GM19467 (cell line): ENCODE results near the gene DNAH10.

Source experiments
- ATAC-seq: cut with Tn5 transposase; IDR thresholded peaks from one replicate; pipeline ENCODE4 v1.9.1; 2021; ENCODE audit warnings: mild to moderate bottlenecking, moderate library complexity; ENCODE audit not compliant: unreplicated experiment

Gene DNAH10

GRCh38 chr12:123743002-123743401 lies 19.1 kb upstream of the DNAH10 start:
- ATAC-seq, result no peak

GRCh38 chr12:123744836-123745235 lies 17.3 kb upstream of the DNAH10 start:
- ATAC-seq, result no peak

GRCh38 chr12:123747309-123747708 lies 14.8 kb upstream of the DNAH10 start:
- ATAC-seq, result no peak

DNA sequence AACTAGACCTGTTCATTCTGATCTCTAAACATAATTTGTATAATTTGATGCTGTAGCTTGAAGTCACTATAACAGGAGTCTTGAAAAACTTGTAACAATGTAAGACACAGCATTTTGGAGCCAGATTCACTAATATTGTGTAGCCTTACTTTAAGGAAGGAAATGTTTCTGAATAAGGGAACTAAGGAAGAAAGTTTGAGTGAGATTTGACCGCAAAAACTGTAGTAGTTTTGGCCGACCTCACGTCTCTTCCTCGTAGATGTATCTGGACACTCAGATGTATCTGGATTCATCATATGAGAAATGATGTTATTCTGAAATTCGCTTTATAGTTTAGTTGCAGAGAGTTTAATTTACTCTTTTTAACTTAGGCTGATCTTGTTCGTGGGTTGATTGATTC lies 13.9 kb upstream of the DNAH10 start:
- ATAC-seq, result no peak

GRCh38 chr12:123748661-123749060 lies 13.4 kb upstream of the DNAH10 start:
- ATAC-seq, result no peak

DNA sequence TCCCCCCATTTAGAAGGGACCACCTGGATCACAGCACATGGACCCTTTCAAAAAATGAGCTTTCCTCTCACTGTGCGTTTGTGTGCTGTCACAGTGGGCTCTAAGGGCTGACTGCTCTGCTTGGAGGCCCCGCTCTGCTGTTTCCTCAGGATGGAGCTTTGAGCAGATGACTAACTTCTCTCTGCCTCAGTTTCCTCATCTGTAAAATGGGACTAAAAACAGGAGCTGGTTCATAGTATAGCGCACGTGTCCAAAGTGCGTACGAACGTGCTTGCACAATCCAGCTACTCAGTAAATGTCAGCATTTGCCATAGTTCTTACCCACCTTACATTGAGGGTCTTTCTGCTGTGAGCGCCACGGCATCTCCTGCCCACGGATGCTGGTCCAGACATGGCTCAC lies 12.7 kb upstream of the DNAH10 start:
- ATAC-seq, result no peak

- ATAC-seq, result no peak
Observed at GRCh38 chr12:123750159-123750656, 11.9 kb upstream of the DNAH10 start.

DNA sequence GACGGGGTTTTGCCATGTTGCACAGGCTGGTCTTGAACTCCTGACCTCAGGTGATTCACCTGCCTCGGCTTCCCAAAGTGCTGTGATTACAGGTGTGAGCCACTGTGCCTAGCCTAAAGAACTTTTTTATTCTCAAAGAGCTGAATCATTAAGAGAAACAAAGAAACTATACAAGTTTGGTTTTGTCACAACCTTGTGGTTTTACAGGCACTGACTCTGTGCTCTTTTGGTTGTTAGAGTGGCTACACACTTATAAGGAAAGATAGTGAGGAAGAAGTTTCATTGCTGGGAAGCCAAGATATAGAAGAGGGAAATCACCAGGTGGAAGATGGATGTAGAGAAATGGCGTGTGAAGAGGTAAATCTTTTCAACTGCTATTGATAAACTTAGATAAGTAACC lies 10.1 kb upstream of the DNAH10 start:
- no peak for ATAC-seq

DNA sequence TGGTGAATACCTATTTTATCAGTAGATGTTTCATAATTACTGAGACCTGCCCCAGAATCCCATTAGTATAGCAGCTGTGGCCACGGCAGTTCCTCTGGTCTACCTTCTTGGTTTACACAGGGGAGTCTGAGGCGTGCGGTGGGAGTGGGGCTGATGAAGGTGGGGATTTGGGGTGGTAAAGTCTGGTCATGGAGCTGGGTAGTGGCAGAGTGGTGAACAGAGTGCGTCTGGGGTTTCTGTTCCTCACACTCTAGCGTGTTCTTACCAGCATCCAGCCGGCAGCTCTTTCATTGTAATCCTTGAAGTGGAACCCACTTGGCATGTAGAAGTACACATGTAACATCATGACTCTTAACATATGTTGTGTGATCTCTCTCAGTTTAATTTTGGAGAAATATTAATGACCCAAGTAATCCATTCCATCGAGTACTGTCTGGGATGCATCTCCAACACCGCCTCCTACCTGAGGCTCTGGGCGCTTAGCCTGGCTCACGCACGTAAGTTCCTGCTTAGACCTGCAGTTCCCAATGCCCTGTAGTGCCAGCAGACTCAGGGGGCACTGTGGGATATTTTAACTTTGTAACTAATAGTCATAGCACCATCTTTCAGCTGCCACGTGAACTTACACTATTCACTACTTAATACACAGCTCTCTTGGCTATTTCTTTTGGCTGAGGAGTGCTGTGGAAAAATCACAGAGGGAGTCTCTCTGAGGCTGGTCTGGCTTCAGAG lies 7.9 kb upstream of the DNAH10 start:
- no peak for ATAC-seq

- no peak for ATAC-seq
Observed at GRCh38 chr12:123757561-123757960, 4.5 kb upstream of the DNAH10 start.

DNA sequence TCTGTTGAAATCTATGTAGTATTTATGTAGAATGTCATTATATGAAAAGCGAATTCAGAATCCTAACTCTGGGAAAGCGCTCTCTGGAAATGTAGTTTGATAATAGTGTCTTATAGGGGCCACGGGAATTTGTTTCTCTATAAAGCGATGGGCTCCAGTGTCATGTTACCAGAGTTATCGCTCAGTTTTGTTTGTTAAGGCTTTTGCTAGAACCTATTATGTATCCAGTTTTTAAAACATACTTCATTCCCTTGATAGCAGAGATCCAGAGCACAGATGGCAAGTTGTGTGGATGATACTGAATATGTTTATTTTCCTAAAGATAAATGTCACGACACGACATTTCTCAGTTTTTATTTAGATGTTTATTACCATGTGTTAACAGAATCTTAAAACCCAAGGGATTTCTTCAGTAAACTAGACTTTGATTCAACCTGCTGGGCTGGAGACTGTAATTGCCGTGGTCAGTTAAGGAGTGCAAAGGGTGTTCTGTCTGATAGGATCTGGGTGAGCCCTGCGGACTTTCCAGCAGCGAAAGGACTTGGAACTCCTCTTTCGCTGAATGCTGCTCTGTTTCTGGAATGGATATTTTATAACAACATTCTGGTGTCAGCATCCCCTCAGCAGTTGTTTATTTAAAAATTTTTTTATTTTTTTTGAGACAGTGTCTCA lies 1.7 kb upstream of the DNAH10 start:
- no peak for ATAC-seq

- ATAC-seq, result no peak
Observed at GRCh38 chr12:123762715-123763052, 583 bp downstream of the DNAH10 start.

DNA sequence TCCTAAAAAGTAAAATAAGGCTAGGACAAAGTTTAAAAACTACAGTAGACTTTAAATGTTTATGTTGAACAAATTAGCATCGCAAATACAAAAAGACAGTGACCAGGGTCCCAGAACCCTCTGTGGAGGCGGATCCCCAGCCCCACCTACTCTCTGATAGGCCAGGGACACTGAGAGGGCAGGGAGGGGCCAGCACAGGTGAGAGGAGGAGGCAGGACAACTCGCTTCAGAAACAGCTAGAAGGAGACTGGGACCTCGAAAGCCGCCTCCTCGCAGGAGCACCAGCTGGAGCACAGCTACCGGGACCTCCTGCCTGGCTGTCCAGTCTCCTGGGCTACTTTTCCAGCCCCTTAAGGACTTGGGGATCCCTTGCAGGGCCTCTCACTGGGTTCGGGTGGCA lies 992 bp downstream of the DNAH10 start:
- no peak for ATAC-seq

DNA sequence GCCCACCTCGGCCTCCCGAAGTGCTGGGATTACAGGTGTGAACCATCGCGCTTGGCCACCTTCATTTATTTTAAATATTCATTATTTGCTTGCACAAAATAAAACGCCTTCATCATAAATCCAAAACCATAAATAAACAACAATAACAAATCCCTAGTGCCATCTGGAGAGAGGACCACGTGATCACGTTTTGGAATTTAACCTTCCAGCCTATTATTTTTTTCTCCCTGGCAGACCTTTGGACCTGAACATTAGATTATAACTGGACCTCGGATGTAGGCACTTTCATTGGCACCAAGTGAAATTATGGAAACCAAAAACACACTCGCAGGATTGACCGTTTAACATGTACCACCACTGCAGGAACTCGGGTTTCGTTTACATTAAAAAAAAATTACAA lies 2.0 kb downstream of the DNAH10 start:
- ATAC-seq, result no peak

DNA sequence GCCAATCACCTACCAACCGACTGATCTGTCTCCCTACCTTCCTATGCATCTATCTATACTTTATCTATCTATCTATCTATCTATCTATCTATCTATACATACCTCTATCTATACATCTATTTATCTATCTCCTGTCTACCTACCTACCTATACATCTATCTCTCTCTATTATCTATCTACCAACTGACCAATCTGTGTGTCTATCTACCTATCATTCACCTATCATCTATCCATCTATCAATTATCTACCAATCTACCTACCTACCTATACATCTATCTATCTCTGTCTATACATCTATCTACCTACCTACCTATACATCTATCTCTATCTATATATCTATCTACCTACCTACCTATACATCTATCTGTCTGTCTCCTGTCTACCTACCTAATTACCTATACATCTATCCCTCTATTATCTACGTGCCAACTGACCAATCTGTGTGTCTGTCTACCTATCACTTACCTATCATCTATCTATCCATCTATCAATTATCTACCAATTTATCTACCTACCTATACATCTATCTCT lies 3.5 kb downstream of the DNAH10 start:
- ATAC-seq, result no peak

- peak; percentile 74 for ATAC-seq
Observed at GRCh38 chr12:123767613-123768012, 5.5 kb downstream of the DNAH10 start.

DNA sequence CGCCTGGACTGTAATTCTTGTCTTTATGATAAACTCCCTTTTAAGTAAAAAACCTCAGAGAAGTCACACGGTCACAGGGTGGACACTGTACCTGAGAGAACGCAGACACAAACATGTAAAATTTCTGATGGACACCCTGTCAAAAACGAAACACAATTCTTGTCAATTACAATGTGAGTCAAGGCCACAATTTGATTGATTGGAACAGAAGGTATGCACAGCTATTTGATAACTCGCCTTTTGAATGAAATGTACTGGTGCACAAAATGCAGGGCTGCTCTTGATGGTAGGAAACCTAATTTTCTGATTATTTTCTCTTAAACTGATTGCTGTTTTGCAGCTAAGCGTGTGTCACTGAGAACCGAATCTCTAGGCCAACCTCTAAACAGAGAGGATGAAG lies 9.2 kb downstream of the DNAH10 start:
- no peak for ATAC-seq

GRCh38 chr12:123772074-123772473 lies 10.0 kb downstream of the DNAH10 start:
- ATAC-seq, result no peak

- no peak for ATAC-seq
Observed at GRCh38 chr12:123773375-123773774, 11.3 kb downstream of the DNAH10 start.

GRCh38 chr12:123779551-123779950 lies 17.4 kb downstream of the DNAH10 start:
- ATAC-seq, result no peak

DNA sequence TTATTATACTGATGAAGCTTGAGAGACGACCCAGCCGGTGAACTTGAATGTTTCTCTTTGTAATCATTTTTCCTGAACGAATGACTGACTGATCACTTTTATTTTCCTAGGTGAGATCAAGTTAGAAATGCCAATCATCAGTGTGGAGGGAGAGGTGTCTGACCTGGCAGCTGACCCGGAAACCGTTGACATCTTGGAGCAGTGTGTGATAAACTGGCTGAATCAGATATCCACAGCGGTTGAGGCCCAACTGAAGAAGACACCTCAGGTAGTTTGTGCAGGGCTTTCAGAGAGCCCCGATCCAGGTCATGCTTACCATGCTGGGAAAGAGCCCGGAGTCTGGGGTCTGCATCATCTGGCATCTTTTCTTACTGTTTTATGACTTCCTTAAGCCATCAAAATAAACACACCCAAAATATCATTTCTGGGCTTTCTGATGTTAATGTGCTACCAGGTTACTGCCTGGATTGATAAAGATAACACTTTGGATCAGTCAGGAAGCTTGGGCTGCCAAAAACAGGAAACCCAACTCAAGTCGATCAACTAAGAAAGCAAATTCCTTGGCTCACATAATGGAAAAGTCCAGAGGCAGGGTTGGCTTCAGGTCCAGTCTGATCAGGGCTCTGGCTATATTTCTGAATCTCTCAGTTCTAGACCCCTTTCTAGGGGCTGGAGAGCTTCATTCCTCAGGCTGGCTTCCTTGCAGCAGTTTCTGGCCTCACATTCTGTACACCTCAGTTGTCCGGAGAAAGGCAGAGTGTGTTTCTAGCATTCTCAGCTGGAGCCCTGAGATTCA lies 21.1 kb downstream of the DNAH10 start:
- no peak for ATAC-seq

- ATAC-seq, result no peak
Observed at GRCh38 chr12:123787466-123787865, 25.4 kb downstream of the DNAH10 start.
